HepG2 (cell line): ENCODE results near the gene UTS2R. TPM values are rescaled to one million over a fixed set of nuclear protein-coding genes. Genes with fewer than 3 reads are reported as not detected.

Source experiments
- FOXA1 ChIP-seq, 2 experiments: fragments of 450-650 bp in 1 of 2; sonication (generic) in 1 of 2; formaldehyde crosslinking in 1 of 2; IDR thresholded peaks; 2 replicates each; pipeline versions ENCODE4 v1.4.0 to v1.6.1; 2016 to 2020; ENCODE audit warnings: missing genetic modification reagents in 1 of 2
- GABPA ChIP-seq, 2 experiments: IDR thresholded peaks; 2 replicates each; pipeline ENCODE4 v1.6.1; 2011 to 2016; ENCODE audit warnings: low read depth in 2 of 2, low read length in 1 of 2, missing biosample characterization in 1 of 2, missing genetic modification characterization in 1 of 2
- HDAC2 ChIP-seq: sonication (generic); formaldehyde crosslinking; IDR thresholded peaks from 2 replicates; pipeline ENCODE4 v1.4.0; 2020; ENCODE audit warnings: missing genetic modification reagents
- HOXA9 ChIP-seq: sonication (generic); formaldehyde crosslinking; IDR thresholded peaks from 2 replicates; pipeline ENCODE4 v1.8.1; 2022; ENCODE audit warnings: missing genetic modification reagents, mild to moderate bottlenecking, moderate library complexity, borderline replicate concordance
- KDM2A ChIP-seq: sonication (generic); formaldehyde crosslinking; IDR thresholded peaks from 2 replicates; pipeline ENCODE4 v1.4.0; 2020; ENCODE audit warnings: low read depth, missing genetic modification reagents, borderline replicate concordance
- MEIS1 ChIP-seq: sonication (generic); formaldehyde crosslinking; IDR thresholded peaks from 2 replicates; pipeline ENCODE4 v1.9.0; 2021; ENCODE audit warnings: mild to moderate bottlenecking, missing genetic modification reagents, moderate library complexity, borderline replicate concordance
- NONO ChIP-seq, 2 experiments: fragments of 450-650 bp in 1 of 2; sonication (generic) in 1 of 2; formaldehyde crosslinking in 1 of 2; IDR thresholded peaks in 1 of 2; conservative IDR thresholded peaks in 1 of 2; 2 replicates each; pipeline versions ENCODE4 v1.6.1 to v1.8.0; 2017 to 2022; ENCODE audit warnings: mild to moderate bottlenecking in 1 of 2, missing genetic modification reagents in 1 of 2, moderate library complexity in 1 of 2
- PBX2 ChIP-seq: IDR thresholded peaks from 2 replicates; pipeline ENCODE4 v1.6.1; 2016; ENCODE audit warnings: control low read depth
- PHF20 ChIP-seq: sonication (generic); formaldehyde crosslinking; IDR thresholded peaks from 2 replicates; pipeline ENCODE4 v1.5.0; 2020; ENCODE audit warnings: mild to moderate bottlenecking, missing genetic modification reagents
- PHF8 ChIP-seq: sonication (generic); formaldehyde crosslinking; IDR thresholded peaks from 2 replicates; pipeline ENCODE4 v1.5.0; 2020; ENCODE audit warnings: missing genetic modification reagents
- PLRG1 ChIP-seq: fragments of 450-650 bp; conservative IDR thresholded peaks from 2 replicates; pipeline ENCODE4 v1.6.1; 2016
- POLR2AphosphoS2 ChIP-seq: IDR thresholded peaks from 2 replicates; pipeline ENCODE4 v1.6.1; 2011; ENCODE audit warnings: low read depth, low read length, improper control_type of control experiment
- PREB ChIP-seq: sonication (generic); formaldehyde crosslinking; IDR thresholded peaks from 2 replicates; pipeline ENCODE4 v1.4.0; 2020; ENCODE audit warnings: missing genetic modification reagents
- TEF ChIP-seq: sonication (generic); formaldehyde crosslinking; IDR thresholded peaks from 2 replicates; pipeline ENCODE4 v1.5.0; 2020; ENCODE audit warnings: missing genetic modification reagents
- THAP8 ChIP-seq: sonication (generic); formaldehyde crosslinking; IDR thresholded peaks from 2 replicates; pipeline ENCODE4 v1.5.1; 2020; ENCODE audit warnings: missing genetic modification reagents, mild to moderate bottlenecking, borderline replicate concordance
- TRIM24 ChIP-seq: sonication (generic); formaldehyde crosslinking; IDR thresholded peaks from 2 replicates; pipeline ENCODE4 v1.8.0; 2022; ENCODE audit warnings: mild to moderate bottlenecking, missing genetic modification reagents
- ZEB1 ChIP-seq: IDR thresholded peaks from 2 replicates; pipeline ENCODE4 v1.6.1; 2012; ENCODE audit warnings: mild to moderate bottlenecking, low read depth, inconsistent platforms; ENCODE audit not compliant: insufficient replicate concordance
- ZFX ChIP-seq: sonication (generic); formaldehyde crosslinking; IDR thresholded peaks from 2 replicates; pipeline ENCODE4 v1.4.0; 2020; ENCODE audit warnings: mild to moderate bottlenecking, low read depth, missing genetic modification reagents, moderate library complexity
- ZFYVE20 ChIP-seq: sonication (generic); formaldehyde crosslinking; IDR thresholded peaks from 2 replicates; pipeline ENCODE4 v1.8.0; 2023; ENCODE audit warnings: low read depth, mild to moderate bottlenecking, moderate library complexity, missing genetic modification reagents, borderline replicate concordance
- ZKSCAN5 ChIP-seq: sonication (generic); formaldehyde crosslinking; IDR thresholded peaks from 2 replicates; pipeline ENCODE4 v1.5.1; 2020; ENCODE audit warnings: mild to moderate bottlenecking, missing genetic modification reagents
- ZKSCAN8 ChIP-seq: IDR thresholded peaks from 2 replicates; pipeline ENCODE4 v1.6.1; 2016; ENCODE audit warnings: borderline replicate concordance, missing genetic modification reagents, missing compliant biosample characterization
- ZNF224 ChIP-seq: sonication (generic); formaldehyde crosslinking; IDR thresholded peaks from 2 replicates; pipeline ENCODE4 v1.5.0; 2020; ENCODE audit warnings: mild to moderate bottlenecking, missing genetic modification reagents
- ZNF432 ChIP-seq: sonication (generic); formaldehyde crosslinking; IDR thresholded peaks from 2 replicates; pipeline ENCODE4 v1.5.0; 2020; ENCODE audit warnings: missing genetic modification reagents, mild to moderate bottlenecking, borderline replicate concordance
- ZNF615 ChIP-seq: sonication (generic); formaldehyde crosslinking; IDR thresholded peaks from 2 replicates; pipeline ENCODE4 v1.5.0; 2020; ENCODE audit warnings: mild to moderate bottlenecking, missing genetic modification reagents, borderline replicate concordance
- ZNF619 ChIP-seq: sonication (generic); formaldehyde crosslinking; IDR thresholded peaks from 2 replicates; pipeline ENCODE4 v1.4.0; 2020; ENCODE audit warnings: mild to moderate bottlenecking, missing genetic modification reagents
- ZNF720 ChIP-seq: sonication (generic); formaldehyde crosslinking; IDR thresholded peaks from 2 replicates; pipeline ENCODE4 v1.4.0; 2020; ENCODE audit warnings: missing genetic modification reagents
- polyA plus RNA-seq, 8 experiments: library from polyadenylated mRNA; depleted of rRNA in 3 of 8; stranded (reverse) in 7 of 8; unstranded in 1 of 8; fragments of >200 nt; fragmentation: Illumina TruSeq in 4 of 8; extraction: Trizol in 4 of 8; gene quantifications; 2 replicates each; pipeline versions ENCODE4 v1.2.1 to v1.2.3, GENCODE V29; 2011 to 2016; ENCODE audit warnings: low read depth in 4 of 8, missing spikeins in 1 of 8, mixed read lengths in 1 of 8; ENCODE audit not compliant: insufficient read depth in 1 of 8
- total RNA-seq, 5 experiments: library from RNA; depleted of rRNA; stranded (reverse); fragments of >200 nt; fragmentation: Illumina TruSeq; extraction: Trizol; gene quantifications; 2 replicates each; pipeline ENCODE4 v1.2.3, GENCODE V29; 2016; ENCODE audit warnings: low read depth in 1 of 5

UTS2R gene
- total and polyA plus RNA-seq, 2 of the 13 experiments (the other 11 are each of a cell fraction or from before 2014, with no cell fraction given): 0.13 to 0.15 TPM

GRCh38 chr17:82367724-82368524, 3.6 kb upstream of the UTS2R start (continued):
- TF ChIP-seq GABPA (IDR thresholded peaks at IDR 0.05; ENCODE audit: low read depth, low read length) (peak; percentile 22; the same call in 1 of the 2 replicates), GABPA (CRISPR knock-in tag; IDR thresholded peaks at IDR 0.05; ENCODE audit: low read depth) (peak; percentile 71), ZNF224 (no peak; the same call in 1 of the 2 replicates), TRIM24 (no peak), TEF (CRISPR knock-in tag) (no peak), NONO (IDR thresholded peaks at IDR 0.05) (no peak), NONO (CRISPR knock-in tag; conservative IDR thresholded peaks at IDR 0.05) (0 out of 2 replicates have a peak, but pooled peaks have one; percentile 27), ZNF619 (CRISPR knock-in tag) (no peak), PREB (CRISPR knock-in tag) (no peak), THAP8 (no peak), PHF20 (CRISPR knock-in tag) (peak; percentile 62), PHF8 (peak; percentile 39; the same call in 1 of the 2 replicates), KDM2A (peak; percentile 28; the same call in 1 of the 2 replicates), PBX2 (CRISPR knock-in tag) (no peak), POLR2AphosphoS2 (peak; percentile 65; the same call in 1 of the 2 replicates), PLRG1 (no peak), MEIS1 (CRISPR knock-in tag) (no peak), ZFX (CRISPR knock-in tag) (peak; percentile 22; the same call in 1 of the 2 replicates), ZNF720 (no peak), HOXA9 (CRISPR knock-in tag) (no peak), ZKSCAN8 (CRISPR knock-in tag) (peak; percentile 39; the same call in 1 of the 2 replicates), FOXA1 (IDR thresholded peaks at IDR 0.05) (no peak), FOXA1 (CRISPR knock-in tag; IDR thresholded peaks at IDR 0.05) (0 out of 2 replicates have a peak, but pooled peaks have one; percentile 18), ZFYVE20 (no peak), ZNF615 (CRISPR knock-in tag) (no peak), ZEB1 (no peak), ZNF432 (CRISPR knock-in tag) (no peak), HDAC2 (CRISPR knock-in tag) (peak; percentile 6; the same call in 1 of the 2 replicates), ZKSCAN5 (no peak)
